ENCODE results near the gene SLC39A1. TPM values are rescaled to one million over a fixed set of nuclear protein-coding genes. Genes with fewer than 3 reads are reported as not detected.

SLC39A1 gene
- total RNA-seq, 1 donor from 2014 or later: 86.3 TPM

DNA sequence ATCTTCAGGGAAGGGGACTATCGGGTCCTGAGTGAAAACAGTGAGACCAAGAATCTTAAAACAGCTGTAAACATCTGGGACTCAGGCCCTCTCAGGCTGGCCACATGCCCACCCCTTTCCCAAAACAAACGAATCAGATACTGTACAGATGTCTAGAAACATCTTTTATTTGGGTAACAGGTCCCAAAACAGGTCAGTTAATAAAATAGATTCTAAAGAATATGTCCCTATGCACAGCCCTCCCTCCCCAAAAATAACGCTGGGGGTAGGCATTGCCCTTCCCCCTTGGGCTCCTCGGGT is 4.4 kb downstream of the SLC39A1 start:
- peaks cover 18 to 38% of the 10 kb centered on the region in 2 donors for H3K4me1 ChIP-seq
- intact Hi-C loops (cut with DNase I): loop anchor here (1.0 kb wide), 2 partner anchors 13 to 27 kb away; partner anchors contain the start of genes DENND4B and RAB13
- peaks cover 16 to 23% of the 10 kb centered on the region in 2 donors for H3K36me3 ChIP-seq
- DNase-seq (ENCODE audit: low spot score in 2 of 2): no peak
- no peaks in the 10 kb centered on the region for H3K27me3 ChIP-seq
- H3K9me3 ChIP-seq: no peaks in the 10 kb centered on the region
- peak overlapping the region; percentile 91 to 97 for H3K27ac ChIP-seq
- TF ChIP-seq, protein P1, sequence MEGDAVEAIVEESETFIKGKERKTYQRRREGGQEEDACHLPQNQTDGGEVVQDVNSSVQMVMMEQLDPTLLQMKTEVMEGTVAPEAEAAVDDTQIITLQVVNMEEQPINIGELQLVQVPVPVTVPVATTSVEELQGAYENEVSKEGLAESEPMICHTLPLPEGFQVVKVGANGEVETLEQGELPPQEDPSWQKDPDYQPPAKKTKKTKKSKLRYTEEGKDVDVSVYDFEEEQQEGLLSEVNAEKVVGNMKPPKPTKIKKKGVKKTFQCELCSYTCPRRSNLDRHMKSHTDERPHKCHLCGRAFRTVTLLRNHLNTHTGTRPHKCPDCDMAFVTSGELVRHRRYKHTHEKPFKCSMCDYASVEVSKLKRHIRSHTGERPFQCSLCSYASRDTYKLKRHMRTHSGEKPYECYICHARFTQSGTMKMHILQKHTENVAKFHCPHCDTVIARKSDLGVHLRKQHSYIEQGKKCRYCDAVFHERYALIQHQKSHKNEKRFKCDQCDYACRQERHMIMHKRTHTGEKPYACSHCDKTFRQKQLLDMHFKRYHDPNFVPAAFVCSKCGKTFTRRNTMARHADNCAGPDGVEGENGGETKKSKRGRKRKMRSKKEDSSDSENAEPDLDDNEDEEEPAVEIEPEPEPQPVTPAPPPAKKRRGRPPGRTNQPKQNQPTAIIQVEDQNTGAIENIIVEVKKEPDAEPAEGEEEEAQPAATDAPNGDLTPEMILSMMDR (IDR thresholded peaks at IDR 0.05): no peak
- H3K4me3 ChIP-seq: peak overlapping the region; percentile 87 to 97

DNA sequence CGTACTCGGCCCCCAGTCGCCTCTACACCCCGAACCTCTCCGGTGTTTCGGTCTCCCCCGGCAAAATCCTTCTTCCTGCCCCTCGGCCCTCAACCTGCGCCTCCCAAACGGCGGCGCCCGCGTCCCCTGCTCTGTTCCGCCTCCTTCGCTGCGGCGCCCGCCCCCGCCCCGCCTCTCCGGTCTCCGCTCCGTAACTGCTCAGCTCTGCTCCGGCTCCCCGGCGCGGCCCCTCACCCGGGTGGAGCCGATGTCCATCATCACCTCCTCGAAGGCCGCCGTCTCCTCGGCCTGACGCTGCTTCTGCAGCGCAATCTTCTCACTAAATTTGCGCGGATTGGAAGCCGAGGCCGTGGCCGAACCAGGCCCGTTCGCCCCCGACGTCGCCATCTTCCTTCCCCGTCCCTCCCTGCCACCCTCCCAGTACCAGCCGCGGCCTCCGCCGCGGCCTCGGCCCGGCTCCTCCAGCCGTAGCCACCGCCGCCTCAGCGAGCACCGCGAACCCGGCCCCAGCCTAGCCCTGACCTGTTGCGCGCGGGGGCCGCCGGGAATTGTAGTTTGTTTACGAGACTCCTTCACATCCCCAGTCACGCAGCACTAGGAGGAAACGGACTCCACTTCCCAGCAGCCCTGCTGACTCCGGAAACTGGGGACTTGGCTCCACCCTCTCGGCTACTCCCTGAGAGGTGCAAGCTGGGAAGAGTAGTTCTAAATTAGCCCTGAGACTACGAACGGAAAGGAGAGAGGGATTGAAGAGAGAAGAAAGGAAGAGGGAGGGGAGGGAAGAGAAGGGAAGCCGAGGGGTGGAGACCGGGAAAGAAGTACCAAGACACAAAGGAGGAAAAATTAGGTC is 5.0 kb downstream of the SLC39A1 start, which contains the start of gene CRTC2:
CRTC2 (minus strand) TSS at position 502 of the 850 bp plus-strand sequence; CDS start at position 387, 115 bp downstream.
- H3K4me1 ChIP-seq: peaks cover 17 to 38% of the 10 kb centered on the region in 2 donors
- intact Hi-C loops (cut with DNase I): loop anchor here (1.0 kb wide), 2 partner anchors 12 to 28 kb away; partner anchors contain the start of genes DENND4B and RAB13

GRCh38 chr1:153957744-153958110 is 5.6 kb downstream of the SLC39A1 start:
- peak overlapping the region; percentile 91 to 97 for H3K27ac ChIP-seq
- intact Hi-C loops (cut with DNase I): loop anchor here (1.0 kb wide), 2 partner anchors 11 to 29 kb away; partner anchors contain the start of genes DENND4B and RAB13
- peaks cover 17 to 36% of the 10 kb centered on the region in 2 donors for H3K4me1 ChIP-seq
- H3K9me3 ChIP-seq: no peaks in the 10 kb centered on the region
- TF ChIP-seq, protein P1 (IDR thresholded peaks at IDR 0.05): no peak
- DNase-seq (ENCODE audit: low spot score in 2 of 2): no peak
- no peaks in the 10 kb centered on the region for H3K27me3 ChIP-seq
- peak overlapping the region; percentile 87 to 97 for H3K4me3 ChIP-seq
- peaks cover 24 to 34% of the 10 kb centered on the region in 2 donors for H3K36me3 ChIP-seq

More for the DNA sequence above, 5.0 kb downstream of the SLC39A1 start, which contains the start of gene CRTC2:
- Histone ChIP-seq H3K27ac (peak within 1 kb of the TSS; percentile 91 to 97), H3K36me3 (peaks cover 22 to 28% of the 10 kb centered on the region in 2 donors), H3K4me3 (peak within 1 kb of the TSS; percentile 87 to 97), H3K27me3 (no peaks in the 10 kb centered on the region), H3K9me3 (no peaks in the 10 kb centered on the region)
- DNase-seq (ENCODE audit: low spot score in 2 of 2): peak; percentile 98 to 100
- TF ChIP-seq, protein P1 (IDR thresholded peaks at IDR 0.05): no peak

DNA sequence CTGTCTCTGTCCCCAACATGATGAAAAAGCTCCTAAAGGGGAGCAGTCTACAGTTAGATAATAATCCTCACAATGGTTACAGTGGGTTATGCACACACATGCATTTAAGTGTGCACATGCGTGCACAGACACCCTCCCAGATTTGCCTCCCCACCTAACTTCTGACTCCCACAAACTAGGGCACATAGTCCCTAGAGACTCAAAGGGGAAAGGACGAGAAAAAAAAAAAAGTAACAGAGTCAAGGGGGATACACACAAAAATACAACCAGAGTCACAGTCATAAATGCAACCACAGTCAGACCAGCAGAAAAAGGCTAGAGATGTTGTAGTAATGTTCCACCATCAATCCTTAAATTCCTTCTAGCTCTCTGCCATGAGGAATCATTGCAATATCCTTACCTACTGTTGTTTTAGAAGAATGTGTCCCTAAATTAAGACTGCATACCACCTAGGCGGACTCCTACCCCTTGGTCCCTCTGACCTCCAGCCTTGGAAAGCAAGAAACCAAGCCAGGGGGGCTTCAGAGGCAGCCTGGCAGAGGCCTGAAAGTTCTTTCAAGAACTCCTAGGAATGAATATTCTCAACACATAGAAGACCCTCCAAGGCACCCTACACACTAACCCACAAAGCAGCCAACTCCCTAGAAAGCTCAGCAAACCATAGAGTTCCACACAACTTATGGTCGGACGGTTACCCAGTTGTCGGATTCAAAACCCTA is 6.2 kb downstream of the SLC39A1 start:
- Histone ChIP-seq H3K4me3 (peak overlapping the region; percentile 87 to 97), H3K27ac (peak overlapping the region; percentile 91 to 97), H3K27me3 (no peaks in the 10 kb centered on the region), H3K9me3 (no peaks in the 10 kb centered on the region), H3K36me3 (peaks cover 30 to 40% of the 10 kb centered on the region in 2 donors), H3K4me1 (peaks cover 13 to 31% of the 10 kb centered on the region in 2 donors)
- TF ChIP-seq, protein P1 (IDR thresholded peaks at IDR 0.05): no peak
- DNase-seq (ENCODE audit: low spot score in 2 of 2): no peak
- intact Hi-C loops (cut with DNase I): no loop called here

- Histone ChIP-seq H3K4me1 (peaks cover 6 to 24% of the 10 kb centered on the region in 2 donors), H3K27ac (no peak overlapping the region), H3K9me3 (no peaks in the 10 kb centered on the region), H3K4me3 (no peak overlapping the region), H3K27me3 (no peaks in the 10 kb centered on the region), H3K36me3 (peaks cover 43 to 50% of the 10 kb centered on the region in 2 donors)
- no peak for DNase-seq (ENCODE audit: low spot score in 2 of 2)
- intact Hi-C loops (cut with DNase I): no loop called here
- TF ChIP-seq, protein P1 (IDR thresholded peaks at IDR 0.05): no peak
Measured at GRCh38 chr1:153954826-153955225, 8.5 kb downstream of the SLC39A1 start.
